Brain microvascular endothelial cell (primary cell): Measurements from ENCODE around the gene ARL4C.

Source experiments
- DNase-seq: peaks from one replicate; pipeline ENCODE4 v3.0.0-alpha.2; 2020
- H3K27ac ChIP-seq: fragments of 250-450 bp; sonication (Bioruptor Pico); 2 replicates; pipeline ENCODE4 v1.5.1; 2020; ENCODE audit warnings: mild to moderate bottlenecking, moderate library complexity
- H3K27me3 ChIP-seq: fragments of 250-450 bp; sonication (Bioruptor Pico); replicated peaks from 2 replicates; pipeline ENCODE4 v1.5.1; 2020; ENCODE audit warnings: mild to moderate bottlenecking
- H3K36me3 ChIP-seq: fragments of 250-450 bp; sonication (Bioruptor Pico); replicated peaks from 2 replicates; pipeline ENCODE4 v1.5.1; 2020; ENCODE audit warnings: mild to moderate bottlenecking
- H3K4me3 ChIP-seq: 2 replicates; pipeline ENCODE4 v1.5.1; 2011; ENCODE audit warnings: low read depth, mild to moderate bottlenecking, control low read depth, low read length, moderate library complexity
- CTCF ChIP-seq: IDR thresholded peaks from 2 replicates; pipeline ENCODE4 v1.5.1; 2011; ENCODE audit warnings: low read depth, mild to moderate bottlenecking, moderate library complexity, low read length, control low read depth, inconsistent platforms; ENCODE audit errors: missing control alignments
- in situ Hi-C: cut with HindIII; loops from 2 replicates; pipeline ENCODE4 v1.10.0; 2017; ENCODE audit warnings: low sequenced_read_pairs, low pct_ligation_motif_present

The ARL4C gene

GRCh38 chr2:234496835-234497593 lies at the start of gene ARL4C:
Gene ARL4C (minus strand): TSS chr2:234497081. CDS start chr2:234496586, 495 bp downstream.
- Histone ChIP-seq H3K27ac (peak within 1 kb of the TSS; percentile 87), H3K36me3 (no peaks in the 10 kb centered on the region), H3K27me3 (no peaks in the 10 kb centered on the region), H3K4me3 (peak within 1 kb of the TSS; percentile 99)
- no peak for TF ChIP-seq CTCF
- in situ Hi-C loops: no loop called here
- DNase-seq: peak; percentile 25

GRCh38 chr2:234544659-234545611 lies 48.1 kb upstream of the ARL4C start:
- Histone ChIP-seq H3K4me3 (no peak overlapping the region), H3K27ac (no peak overlapping the region), H3K27me3 (no peaks in the 10 kb centered on the region), H3K36me3 (no peaks in the 10 kb centered on the region)
- peak; percentile 43 for DNase-seq
- in situ Hi-C loops: no loop called here
- peak; percentile 95 for TF ChIP-seq CTCF

- H3K27me3 ChIP-seq: no peaks in the 10 kb centered on the region
- H3K36me3 ChIP-seq: no peaks in the 10 kb centered on the region
- no peak for TF ChIP-seq CTCF
- no peak for DNase-seq
- no peak overlapping the region for H3K4me3 ChIP-seq
- in situ Hi-C loops: no loop called here
- H3K27ac ChIP-seq: no peak overlapping the region
These were observed 45.9 kb upstream of the ARL4C start for GRCh38 chr2:234542742-234543141.

- H3K36me3 ChIP-seq: no peaks in the 10 kb centered on the region
- no peak overlapping the region for H3K27ac ChIP-seq
- DNase-seq: no peak
- TF ChIP-seq CTCF: no peak
- no peaks in the 10 kb centered on the region for H3K27me3 ChIP-seq
- H3K4me3 ChIP-seq: no peak overlapping the region
- in situ Hi-C loops: no loop called here
These were observed 41.0 kb upstream of the ARL4C start for GRCh38 chr2:234537929-234538328.

GRCh38 chr2:234536178-234536965 lies 39.5 kb upstream of the ARL4C start:
- in situ Hi-C loops: no loop called here
- H3K4me3 ChIP-seq: no peak overlapping the region
- H3K27ac ChIP-seq: no peak overlapping the region
- no peaks in the 10 kb centered on the region for H3K36me3 ChIP-seq
- H3K27me3 ChIP-seq: no peaks in the 10 kb centered on the region
- no peak for DNase-seq
- TF ChIP-seq CTCF: no peak
